CD4-positive, alpha-beta T cell (primary cell): ENCODE measurements around the gene MSANTD2. TPM values are rescaled to one million over a fixed set of nuclear protein-coding genes. Genes with fewer than 3 reads are reported as not detected.

ENCODE experiments used
- ATAC-seq: fragments of 200-7000 bp; cut with Tn5 transposase; one replicate; pipeline ENCODE4 v1.10.0; 2022; ENCODE audit warnings: mild to moderate bottlenecking; ENCODE audit not compliant: poor library complexity
- CTCF ChIA-PET: fragments of 350-600 bp; sonication (Branson Sonifier 250); formaldehyde crosslinking; loops from one replicate; lab custom pipeline; 2021; ENCODE audit warnings: antibody characterized with exemption, inconsistent platforms; lab: Charles Lee
- POLR2A ChIA-PET: fragments of 350-600 bp; sonication (Branson Sonifier 250); formaldehyde crosslinking; loops from one replicate; lab custom pipeline; 2021; ENCODE audit warnings: antibody characterized with exemption, inconsistent platforms; lab: Charles Lee
- DNase-seq, 14 experiments: peaks; one replicate each; pipeline ENCODE4 v3.0.0-alpha.2; 2013 to 2020; ENCODE audit warnings: mixed read lengths in 2 of 14
- H3K27ac ChIP-seq, 2 donors: one replicate each; pipeline versions ENCODE4 v1.5.1 to v1.7.0; 2013; ENCODE audit warnings: low read length in 2 of 2, low read depth in 1 of 2, mild to moderate bottlenecking in 1 of 2
- H3K27me3 ChIP-seq, 2 experiments: 1 replicate in 1 of 2; 2 replicates in 1 of 2; pipeline versions ENCODE4 v1.6.1 to v1.7.0; 2013; ENCODE audit warnings: low read length in 2 of 2, control low read depth in 1 of 2, mild to moderate bottlenecking in 1 of 2, moderate library complexity in 1 of 2; ENCODE audit not compliant: insufficient read depth in 2 of 2, control insufficient read depth in 1 of 2
- H3K36me3 ChIP-seq: one replicate; pipeline ENCODE4 v1.6.1; 2013; ENCODE audit warnings: low read length, control low read depth; ENCODE audit not compliant: insufficient read depth
- H3K4me1 ChIP-seq: one replicate; pipeline ENCODE4 v1.6.1; 2013; ENCODE audit warnings: low read length, control low read depth; ENCODE audit not compliant: insufficient read depth
- H3K4me3 ChIP-seq: one replicate; pipeline ENCODE4 v1.5.1; 2013; ENCODE audit warnings: mild to moderate bottlenecking, low read length, moderate library complexity
- H3K9me3 ChIP-seq, 2 experiments: 1 replicate in 1 of 2; 2 replicates in 1 of 2; pipeline versions ENCODE4 v1.6.1 to v1.7.0; 2013; ENCODE audit warnings: low read length in 2 of 2, mild to moderate bottlenecking in 2 of 2, control low read depth in 1 of 2, moderate library complexity in 1 of 2; ENCODE audit not compliant: control insufficient read depth in 1 of 2, insufficient read depth in 1 of 2
- H3K27ac Mint-ChIP-seq: one replicate; pipeline ENCODE4 v1.8.0; 2020; ENCODE audit warnings: mixed read lengths
- H3K27me3 Mint-ChIP-seq: one replicate; pipeline ENCODE4 v1.8.0; 2021; ENCODE audit warnings: mixed read lengths
- H3K36me3 Mint-ChIP-seq: one replicate; pipeline ENCODE4 v1.8.0; 2021; ENCODE audit warnings: low read depth, mixed read lengths
- H3K4me1 Mint-ChIP-seq: one replicate; pipeline ENCODE4 v1.8.0; 2021; ENCODE audit warnings: low read depth, mixed read lengths
- H3K4me3 Mint-ChIP-seq: one replicate; pipeline ENCODE4 v1.8.0; 2020; ENCODE audit warnings: mild to moderate bottlenecking, mixed read lengths
- H3K9me3 Mint-ChIP-seq: one replicate; pipeline ENCODE4 v1.8.0; 2020; ENCODE audit warnings: mixed read lengths
- CTCF ChIP-seq: fragments of 200-600 bp; IDR thresholded peaks from one replicate; pipeline ENCODE4 v1.8.0; 2022; ENCODE audit warnings: antibody characterized with exemption, mild to moderate bottlenecking
- intact Hi-C, 2 experiments: fragments of 100-400 bp; cut with DNase I in 1 of 2; cut with micrococcal nuclease in 1 of 2; formaldehyde crosslinking; loops; one replicate each; pipeline versions ENCODE4 v1.15.1 to v1.9.0; 2023 to 2025; cut with DNase I, micrococcal nuclease
- total RNA-seq, 174 experiments: library from RNA in 2 of 174; stranded (reverse) in 2 of 174; gene quantifications; one replicate each; pipeline ENCODE4 v1.2.3 and lab custom pipeline; 2021 to 2026

The MSANTD2 gene
- total RNA-seq, 2 experiments from 2014 or later: 4.2 to 5.1 TPM

DNA sequence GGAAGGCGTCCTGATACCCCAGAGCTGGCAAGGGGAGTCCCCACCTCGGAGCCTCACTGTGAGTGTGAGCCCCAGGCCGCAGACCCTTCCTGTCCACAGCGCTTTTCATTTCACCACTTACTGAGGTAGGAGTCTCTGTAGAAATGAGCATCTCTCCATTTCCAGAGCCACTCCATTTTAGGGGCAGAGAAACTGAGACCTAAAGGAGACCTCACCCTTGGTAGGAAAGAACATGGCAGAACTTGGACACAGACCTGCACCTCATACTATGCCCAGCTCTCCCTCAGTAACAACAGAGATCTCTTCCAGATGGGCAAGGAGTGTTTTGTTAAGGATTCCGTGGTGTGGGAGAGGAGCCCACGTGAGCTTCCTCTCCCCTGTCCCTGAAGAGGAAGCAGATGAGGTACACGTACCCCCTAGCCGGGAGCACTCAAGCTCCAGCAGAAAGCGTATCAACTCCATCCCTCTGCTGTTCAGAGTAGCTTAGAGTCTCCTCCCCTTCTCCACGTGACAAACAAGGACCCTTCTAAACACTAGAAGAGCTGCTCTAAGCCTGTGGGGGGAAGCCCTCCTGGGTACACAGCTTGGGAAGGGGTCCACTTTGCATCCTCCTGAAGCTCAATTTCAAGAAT, 47.6 kb downstream of the MSANTD2 start:
- Mint-ChIP-seq H3K9me3 (no peaks in the 10 kb centered on the region), H3K4me1 (peaks cover 4% of the 10 kb centered on the region), H3K27me3 (peaks cover 31% of the 10 kb centered on the region), H3K27ac (no peak overlapping the region), H3K4me3 (no peak overlapping the region), H3K36me3 (no peaks in the 10 kb centered on the region)
- no peaks in the 10 kb centered on the region for H3K36me3 ChIP-seq
- H3K4me3 ChIP-seq: peak overlapping the region; percentile 34
- DNase-seq (no peak), ATAC-seq (no peak)
- POLR2A ChIA-PET: interaction anchor here (1.3 kb wide), 1 partner anchor 48 kb away, joined by 4 read pairs; the partner anchor contains the start of gene MSANTD2
- peaks cover 22% of the 10 kb centered on the region for H3K4me1 ChIP-seq
- TF ChIP-seq CTCF: no peak
- no peaks in the 10 kb centered on the region for H3K9me3 ChIP-seq
- peaks cover 15 to 18% of the 10 kb centered on the region in 2 experiments for H3K27me3 ChIP-seq
- no peak overlapping the region for H3K27ac ChIP-seq
- intact Hi-C loops: no loop called here
- CTCF ChIA-PET: interaction anchor here (1.0 to 1.7 kb wide), 2 partner anchors 10 to 11 kb away, joined by 4 read pairs; no protein-coding TSS in a partner anchor

DNA sequence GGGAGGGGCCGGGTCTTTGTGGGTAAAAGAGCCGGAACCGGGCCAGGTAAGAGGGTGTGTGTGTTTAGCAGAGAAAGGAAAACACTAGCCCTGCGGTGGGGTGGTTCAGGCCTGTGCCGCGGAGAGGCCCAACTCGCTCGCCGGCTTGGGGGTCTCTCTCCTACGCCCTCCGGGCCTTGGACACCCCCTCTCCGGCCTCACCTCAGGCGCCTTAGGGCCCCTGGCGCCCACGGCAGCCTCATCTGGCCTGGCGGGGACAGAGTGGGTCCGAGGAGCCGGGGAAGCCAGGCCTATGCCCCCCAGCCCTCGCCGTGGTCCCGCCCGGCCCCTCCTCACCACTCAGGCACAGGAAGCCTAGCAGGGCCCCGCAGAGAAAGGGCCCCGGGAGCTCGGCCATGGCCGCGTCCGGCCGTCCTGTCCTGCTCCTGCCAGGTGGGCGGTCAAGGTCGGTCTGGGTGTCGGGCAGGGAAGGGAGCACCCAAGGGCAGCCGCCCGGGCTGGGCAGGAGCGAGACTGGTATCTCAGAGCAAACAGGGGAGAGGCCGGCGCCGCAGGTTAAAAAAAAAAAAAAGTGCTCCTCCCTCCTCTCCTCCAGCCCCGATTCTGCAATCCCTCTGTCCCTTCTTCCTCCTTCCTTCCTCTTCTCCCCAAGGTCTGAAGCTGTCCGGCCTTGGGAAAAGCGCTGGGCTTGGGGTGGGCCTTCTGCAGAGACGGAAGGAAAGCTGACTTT, 48.3 kb downstream of the MSANTD2 start, which contains the start of gene VSIG2:
Gene VSIG2 (minus strand): TSS at position 515 of the 730 bp plus-strand sequence. CDS start 118 bp downstream, at position 397.
- H3K4me1 ChIP-seq: peaks cover 28% of the 10 kb centered on the region
- H3K4me3 ChIP-seq: peak within 1 kb of the TSS; percentile 34
- no peak for ATAC-seq
- peaks cover 24% of the 10 kb centered on the region for H3K27me3 Mint-ChIP-seq
- H3K36me3 ChIP-seq: no peaks in the 10 kb centered on the region
- peak in 1 of 14 experiments; percentile 27 for DNase-seq
- no peaks in the 10 kb centered on the region for H3K36me3 Mint-ChIP-seq
- CTCF ChIA-PET: interaction anchor here (1.0 to 1.7 kb wide), 2 partner anchors 9 to 11 kb away, joined by 4 read pairs; no protein-coding TSS in a partner anchor
- no peaks in the 10 kb centered on the region for H3K4me1 Mint-ChIP-seq
- no peaks in the 10 kb centered on the region for H3K9me3 Mint-ChIP-seq
- H3K27ac ChIP-seq: no peak within 1 kb of the TSS
- TF ChIP-seq CTCF: no peak
- H3K4me3 Mint-ChIP-seq: no peak within 1 kb of the TSS
- POLR2A ChIA-PET: interaction anchor here (1.3 to 1.4 kb wide), 2 partner anchors 12 to 48 kb away, joined by 4 to 6 read pairs; partner anchors contain the start of genes MSANTD2 and NRGN
- intact Hi-C loops: no loop called here
- H3K27me3 ChIP-seq: peaks cover 8 to 11% of the 10 kb centered on the region in 2 experiments
- H3K9me3 ChIP-seq: no peaks in the 10 kb centered on the region
- H3K27ac Mint-ChIP-seq: no peak within 1 kb of the TSS

DNA sequence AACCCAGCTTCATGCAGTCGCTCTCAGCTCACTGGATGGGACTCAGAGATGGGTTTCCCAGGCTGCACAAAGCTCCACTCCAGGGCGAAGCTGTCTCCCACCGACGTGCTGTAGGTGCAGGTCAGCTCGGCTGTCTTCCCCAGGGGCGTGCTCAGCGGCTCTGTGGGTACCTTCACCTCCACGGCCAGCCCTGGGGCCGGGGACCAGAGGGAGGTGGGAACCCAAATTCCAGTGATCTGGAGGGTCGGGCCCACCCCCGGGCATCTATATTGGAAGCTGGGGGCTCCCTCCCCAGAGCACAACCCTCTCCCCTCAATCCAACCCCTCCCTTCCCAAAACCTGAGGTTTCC, 48.8 kb downstream of the MSANTD2 start:
- no peak for TF ChIP-seq CTCF
- Mint-ChIP-seq H3K4me3 (no peak overlapping the region), H3K4me1 (peaks cover 4% of the 10 kb centered on the region), H3K27me3 (peaks cover 19% of the 10 kb centered on the region), H3K9me3 (no peaks in the 10 kb centered on the region), H3K36me3 (peaks cover 4% of the 10 kb centered on the region), H3K27ac (no peak overlapping the region)
- ChIA-PET CTCF (no interaction called here), POLR2A (interaction anchor here (1.4 kb wide), 1 partner anchor 12 kb away, joined by 6 read pairs; the partner anchor contains the start of gene NRGN)
- peaks cover 29% of the 10 kb centered on the region for H3K4me1 ChIP-seq
- DNase-seq (no peak), ATAC-seq (no peak)
- H3K4me3 ChIP-seq: peak overlapping the region; percentile 34
- H3K9me3 ChIP-seq: no peaks in the 10 kb centered on the region
- H3K27me3 ChIP-seq: peaks cover 4 to 6% of the 10 kb centered on the region in 2 experiments
- H3K27ac ChIP-seq: no peak overlapping the region
- intact Hi-C loops: no loop called here
- no peaks in the 10 kb centered on the region for H3K36me3 ChIP-seq
